IPS DF 19.7 (cell line): ENCODE measurements around the gene OTOGL.
"Not testable (repeated sequence)": the region's sequence is repeated elsewhere in the genome, so short reads cannot be mapped to it uniquely, and the experiment has no call there.

Source experiments
- DNase-seq: peaks from one replicate; pipeline ENCODE4 v3.0.0-alpha.2; 2013; ENCODE audit warnings: low read depth, low spot score

Gene OTOGL

DNA sequence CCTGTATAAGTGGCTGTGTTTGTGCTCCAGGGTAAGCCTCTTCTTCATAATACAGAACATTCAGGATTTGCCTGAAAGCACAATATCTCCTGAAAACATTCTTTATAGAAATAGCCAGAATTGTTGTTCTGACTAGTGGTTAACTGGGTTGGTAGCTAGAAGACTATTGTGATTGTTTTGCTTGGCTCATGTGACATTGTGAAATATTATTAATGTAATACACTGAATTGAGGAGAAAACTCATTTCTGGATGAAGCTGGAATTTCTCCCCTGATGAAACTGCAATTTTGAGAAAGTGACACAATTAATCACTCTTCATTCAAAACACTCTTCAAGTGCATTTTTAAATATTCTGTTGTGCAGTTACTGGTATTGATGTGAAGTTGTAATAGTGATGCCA lies 172.4 kb downstream of the OTOGL start:
- no peak for DNase-seq

GRCh38 chr12:80272387-80272915 lies 173.1 kb downstream of the OTOGL start:
- DNase-seq = no peak

DNA sequence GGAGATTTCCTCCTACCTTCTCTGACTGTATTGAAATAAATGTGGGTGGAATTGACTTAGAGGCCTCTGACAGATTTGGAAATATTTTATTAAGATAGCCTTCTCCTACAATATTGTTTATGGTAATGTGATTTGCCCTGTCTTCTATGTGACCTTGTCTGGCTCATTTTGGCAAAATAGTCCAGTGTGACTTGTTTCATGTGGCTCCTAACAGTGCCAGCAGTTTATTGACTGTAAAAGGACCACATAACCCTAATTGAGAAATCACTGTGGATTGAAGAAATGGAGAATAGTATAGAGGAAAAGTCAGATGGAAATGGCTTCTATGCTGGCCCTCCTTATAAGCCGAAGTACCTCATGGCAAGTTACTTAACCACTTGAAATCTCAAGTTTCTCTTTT lies 173.8 kb downstream of the OTOGL start:
- no peak for DNase-seq

DNA sequence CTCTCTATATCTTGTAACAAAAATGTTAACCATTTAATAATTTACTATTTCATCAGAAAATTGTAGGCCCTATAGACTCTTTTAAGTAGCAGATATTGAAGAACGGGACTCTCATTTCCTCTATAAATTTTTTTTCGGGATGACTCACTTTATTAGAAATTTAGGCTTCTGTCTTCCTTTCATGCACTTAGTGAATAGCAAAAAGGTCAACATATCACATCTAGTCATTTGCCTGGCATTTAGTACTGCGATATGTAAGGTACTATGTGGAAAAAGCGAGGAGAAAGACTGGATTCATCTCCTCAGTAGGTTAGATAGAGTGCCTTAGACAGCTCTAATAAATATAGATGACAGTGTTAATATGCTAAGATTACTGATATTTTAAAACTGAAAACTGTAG lies 178.4 kb downstream of the OTOGL start:
- no peak for DNase-seq

DNA sequence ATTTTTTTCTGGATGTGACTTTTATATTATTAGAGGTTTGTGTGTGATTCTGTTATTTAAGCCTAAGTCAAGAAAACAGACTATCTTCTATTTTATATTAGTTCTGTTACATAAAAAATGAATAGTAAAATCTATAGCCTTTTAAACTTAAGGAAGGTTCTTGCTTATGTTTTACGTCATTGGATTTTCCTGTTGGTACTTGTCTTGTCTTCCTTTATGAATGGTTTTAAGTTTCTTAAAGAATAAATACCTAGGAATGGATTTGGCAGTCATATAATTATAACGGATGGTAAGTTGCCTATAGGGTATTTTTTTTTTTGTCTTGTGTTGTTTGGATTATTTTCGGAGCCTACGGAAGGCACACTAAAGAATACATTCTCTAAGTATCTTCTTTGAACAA lies 182.9 kb downstream of the OTOGL start:
- no peak for DNase-seq

- DNase-seq = no peak
Observed at GRCh38 chr12:80282761-80283160, 183.4 kb downstream of the OTOGL start.

- DNase-seq = no peak
Observed at GRCh38 chr12:80291108-80291754, 191.9 kb downstream of the OTOGL start.

DNA sequence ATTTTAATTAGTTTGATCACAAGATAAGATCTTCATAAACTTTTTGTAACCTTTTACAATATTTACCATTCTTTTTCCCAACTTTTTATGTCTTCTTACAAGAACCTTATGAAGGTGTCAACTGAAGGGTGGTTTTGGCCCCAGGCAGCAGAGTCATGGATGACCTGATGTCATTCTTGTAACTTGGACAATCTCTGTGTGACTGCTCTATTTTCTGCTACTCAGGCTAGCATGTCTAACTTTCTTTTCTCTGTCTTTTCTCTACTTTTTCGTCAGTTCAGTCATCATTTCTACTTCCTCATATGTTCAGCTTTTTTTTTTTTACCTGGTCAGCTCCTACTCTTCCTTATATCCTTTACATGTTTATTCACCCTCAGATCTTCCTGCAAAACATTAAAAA lies 194.0 kb downstream of the OTOGL start:
- no peak for DNase-seq

- DNase-seq = no peak
Observed at GRCh38 chr12:80293759-80294158, 194.4 kb downstream of the OTOGL start.

DNA sequence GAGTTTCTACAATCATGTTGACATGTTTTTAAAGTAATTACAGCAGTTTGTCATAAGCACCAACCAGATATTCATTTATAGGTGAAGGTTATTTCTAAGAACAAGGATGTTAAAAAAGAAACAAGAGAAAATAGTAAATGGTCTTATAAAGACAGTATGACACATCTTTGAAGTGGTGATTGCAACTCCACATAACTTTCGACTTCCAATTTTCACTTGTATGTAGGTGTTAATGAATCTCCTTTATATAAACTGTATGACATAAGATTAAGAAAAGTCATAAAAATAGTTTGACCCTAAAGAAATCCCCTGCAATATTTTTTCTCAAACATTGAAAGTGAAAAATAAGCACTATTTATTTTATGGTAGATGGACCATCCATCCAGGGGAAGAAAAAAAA lies 199.9 kb downstream of the OTOGL start:
- DNase-seq = no peak

DNA sequence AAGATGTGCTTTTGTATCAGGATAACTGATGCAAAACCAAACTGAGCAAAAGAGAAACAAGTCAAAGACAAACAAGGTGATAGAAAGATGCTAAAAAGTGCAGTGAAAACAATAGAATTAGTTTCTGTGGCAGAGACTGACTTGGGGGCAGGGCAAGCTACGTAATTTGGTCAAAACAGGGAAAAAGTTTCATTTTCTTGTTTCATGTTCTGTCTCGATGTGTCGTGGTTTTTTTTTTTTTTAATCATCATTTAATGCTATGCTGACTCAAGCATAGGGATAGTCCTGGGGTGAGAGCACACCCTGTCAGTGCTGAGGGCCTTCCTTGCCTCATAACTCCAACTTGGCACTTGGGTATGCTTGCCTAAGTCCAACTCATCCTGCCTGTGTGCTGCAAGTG lies 200.6 kb downstream of the OTOGL start:
- DNase-seq = no peak

DNA sequence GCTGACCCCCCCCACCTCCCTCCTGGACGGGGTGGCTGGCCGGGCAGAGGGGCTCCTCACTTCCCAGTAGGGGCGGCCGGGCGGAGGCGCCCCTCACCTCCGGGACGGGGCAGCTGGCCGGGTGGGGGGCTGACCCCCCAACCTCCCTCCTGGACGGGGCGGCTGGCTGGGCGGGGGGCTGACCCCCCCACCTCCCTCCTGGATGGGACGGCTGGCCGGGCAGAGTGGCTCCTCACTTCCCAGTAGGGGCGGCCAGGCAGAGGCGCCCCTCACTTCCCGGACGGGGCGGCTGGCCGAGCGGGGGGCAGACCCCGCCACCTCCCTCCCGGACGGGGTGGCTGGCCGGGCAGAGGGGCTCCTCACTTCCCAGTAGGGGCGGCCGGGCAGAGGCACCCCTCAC lies 208.1 kb downstream of the OTOGL start:
- not testable (repeated sequence) for DNase-seq

DNA sequence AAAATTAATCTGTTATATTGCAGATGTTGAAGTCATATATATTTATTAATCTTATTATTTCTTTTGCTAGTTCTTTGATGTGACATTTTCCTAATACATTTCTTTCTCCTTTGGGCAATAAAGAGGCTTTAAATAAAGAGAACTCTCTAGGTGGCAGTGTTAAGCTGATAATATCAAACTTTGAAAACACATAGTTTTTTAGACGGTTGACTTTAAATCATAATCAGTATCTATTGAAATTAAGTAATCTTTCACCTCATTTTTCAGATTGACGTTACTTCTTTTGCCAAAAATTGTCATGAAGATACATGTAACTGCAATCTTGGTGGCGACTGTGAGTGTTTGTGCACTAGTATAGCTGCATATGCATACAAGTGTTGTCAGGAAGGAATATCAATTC lies 213.9 kb downstream of the OTOGL start:
- DNase-seq = no peak

DNA sequence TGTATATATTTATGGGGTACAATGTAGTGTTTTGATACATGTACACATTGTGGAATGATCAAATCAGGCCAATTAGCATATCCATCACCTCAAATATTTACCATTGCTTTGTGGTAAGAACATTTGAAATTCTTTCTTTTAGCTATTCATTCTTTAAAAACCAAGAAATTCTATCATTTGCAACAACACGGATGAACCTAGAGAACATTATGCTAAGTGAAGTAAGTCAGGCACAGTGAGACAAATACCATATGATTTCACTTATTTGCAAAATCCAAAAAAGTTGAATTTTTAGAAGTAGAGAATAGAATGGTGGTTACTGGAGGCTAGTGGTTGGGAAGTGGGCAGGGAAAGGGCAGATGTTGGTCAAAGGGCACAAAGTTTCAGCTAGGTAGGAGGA lies 215.4 kb downstream of the OTOGL start:
- no peak for DNase-seq

- DNase-seq = no peak
Observed at GRCh38 chr12:80316222-80316621, 216.9 kb downstream of the OTOGL start.

DNA sequence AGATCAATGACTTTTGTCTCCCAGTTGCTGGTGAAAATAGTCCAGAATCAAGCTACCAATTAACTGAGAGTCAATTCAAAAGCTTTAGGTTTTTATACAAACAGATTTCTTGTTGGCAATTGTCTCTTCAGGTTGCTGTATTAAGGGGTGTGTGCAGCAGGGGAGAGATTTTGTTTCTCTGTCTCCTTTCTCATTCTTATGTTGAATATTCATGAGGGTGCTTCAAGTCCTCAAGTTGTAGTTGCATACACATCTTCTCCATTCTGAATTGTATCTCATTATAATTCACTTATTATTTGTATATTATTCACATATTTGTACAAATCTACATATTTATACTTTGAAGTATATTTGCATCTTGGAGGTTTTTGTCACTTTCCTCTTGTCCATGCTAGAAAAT lies 218.0 kb downstream of the OTOGL start:
- no peak for DNase-seq

DNA sequence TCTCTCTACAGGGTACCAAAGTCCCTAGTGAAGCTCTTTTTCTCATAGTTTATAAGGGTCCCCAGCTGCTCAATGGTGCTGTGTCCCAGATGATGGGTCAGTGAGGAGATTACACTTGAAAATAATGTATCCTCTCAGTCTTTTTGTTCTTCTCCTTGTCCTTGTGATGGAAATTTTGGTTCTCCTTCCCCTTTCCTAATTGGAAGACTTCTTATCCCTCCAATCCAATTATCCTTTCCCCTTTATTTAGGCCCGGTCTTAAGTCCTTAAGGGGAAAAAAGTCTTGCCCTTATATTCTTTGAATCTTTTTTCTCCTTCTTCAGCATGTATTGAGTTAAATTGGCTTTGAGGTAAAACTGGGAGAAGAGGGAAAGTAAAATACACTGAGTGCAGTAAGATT lies 218.6 kb downstream of the OTOGL start:
- DNase-seq = no peak

DNA sequence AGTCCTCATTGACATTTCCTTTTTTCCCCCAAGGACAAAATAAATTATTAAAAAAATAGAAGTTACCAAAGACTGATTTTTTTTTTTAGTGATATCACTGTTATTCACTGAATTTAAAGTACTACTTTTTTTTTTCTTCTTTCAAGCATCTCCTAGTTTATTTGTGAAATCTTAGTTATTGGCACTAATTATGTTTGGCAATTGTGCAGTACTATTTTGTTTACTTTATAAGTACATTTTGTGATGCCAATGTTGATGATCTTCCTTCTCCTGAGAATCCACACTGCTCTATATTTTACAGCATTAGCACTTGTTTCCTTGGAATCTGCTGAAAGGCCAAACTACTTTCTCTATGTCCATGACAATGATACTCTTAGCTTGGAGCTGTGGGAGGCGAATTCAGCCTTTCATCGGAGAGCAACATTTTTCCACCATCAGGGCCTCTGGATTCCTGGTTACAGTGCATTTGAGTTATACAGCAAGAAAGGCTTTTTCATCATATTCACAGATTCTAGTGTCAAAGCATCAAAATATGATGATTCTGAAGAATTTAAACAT lies 220.9 kb downstream of the OTOGL start:
- peak; percentile 30 for DNase-seq

GRCh38 chr12:80321653-80322052 lies 222.3 kb downstream of the OTOGL start:
- DNase-seq = no peak

- peak; percentile 9 for DNase-seq
Observed at GRCh38 chr12:80325167-80325959, 226.0 kb downstream of the OTOGL start.

- no peak for DNase-seq
Observed at GRCh38 chr12:80332827-80333226, 233.5 kb downstream of the OTOGL start.

DNA sequence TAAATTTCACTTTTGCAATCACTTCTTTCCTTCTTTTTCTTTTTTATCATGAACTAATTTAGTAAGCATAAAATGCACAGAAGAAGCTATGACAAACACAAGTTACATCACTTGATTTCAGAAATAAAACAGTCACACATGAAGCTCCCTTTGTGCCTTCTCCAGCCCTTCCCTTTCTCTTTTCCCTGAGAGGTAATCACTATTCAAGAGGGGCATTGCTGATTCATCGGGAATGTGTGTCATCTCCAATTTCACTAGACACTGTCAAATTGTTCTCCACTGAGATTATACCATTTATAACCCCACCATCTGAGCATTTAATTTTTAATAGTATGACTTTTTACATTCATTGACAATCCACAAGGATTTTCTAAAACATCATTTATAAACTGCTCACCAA lies 253.1 kb downstream of the OTOGL start:
- no peak for DNase-seq

DNA sequence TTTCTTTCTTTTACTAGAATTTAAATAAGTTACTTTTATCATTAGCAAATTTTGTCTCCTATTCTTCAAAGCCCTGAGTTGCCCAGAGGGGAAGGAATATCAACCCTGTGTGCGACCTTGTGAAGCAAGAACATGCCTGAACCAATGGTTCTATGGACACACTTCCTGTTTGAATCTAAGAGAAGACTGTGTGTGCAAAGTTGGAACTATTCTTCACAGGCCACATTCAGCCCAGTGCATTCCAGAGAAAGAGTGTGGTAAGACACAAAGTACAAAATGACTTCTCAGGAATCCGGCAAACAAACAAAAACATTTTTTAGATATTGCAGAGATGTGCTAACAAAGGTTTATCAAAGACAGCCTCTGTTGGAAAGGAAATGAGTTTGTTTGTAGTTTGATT lies 253.9 kb downstream of the OTOGL start:
- no peak for DNase-seq
